ENCODE results near the gene FAM83D. TPM values are rescaled to one million over a fixed set of nuclear protein-coding genes. Genes with fewer than 3 reads are reported as not detected.
"Not testable (repeated sequence)": the region's sequence is repeated elsewhere in the genome, so short reads cannot be mapped to it uniquely, and the experiment has no call there.

The FAM83D gene
- polyA plus RNA-seq, 2 of the 4 experiments (the other 2 are of a cell fraction), result 57.1 to 58.3 TPM

DNA sequence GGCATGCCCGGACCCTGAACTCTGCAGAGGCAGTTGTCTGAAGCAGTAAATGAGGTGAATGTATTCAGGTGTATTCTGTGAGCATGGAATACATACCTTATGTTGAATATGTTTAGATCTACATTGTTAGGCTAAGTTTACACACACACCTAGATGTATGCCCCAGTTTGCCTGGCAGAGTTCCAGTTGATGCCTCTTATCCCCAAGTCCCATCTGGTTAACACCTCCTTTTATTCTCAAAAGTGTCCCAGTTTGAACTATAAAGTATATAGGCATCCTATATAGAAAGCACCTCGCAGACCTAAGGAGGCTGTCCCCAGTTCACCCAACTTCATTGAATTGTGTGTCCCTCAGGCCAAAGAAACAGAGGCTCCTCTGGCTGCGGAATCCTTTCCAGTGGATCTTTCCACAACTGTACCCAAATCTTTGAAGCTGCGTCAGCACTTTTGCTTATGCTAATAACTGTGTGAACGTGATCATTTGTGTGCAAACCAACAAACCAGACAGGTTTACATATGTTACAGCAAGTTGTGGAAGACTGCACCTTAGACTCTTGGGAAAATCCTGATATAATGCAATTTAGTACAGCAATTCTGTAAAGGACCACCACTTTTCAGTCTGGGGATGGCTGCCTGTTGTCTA, 31.1 kb downstream of the FAM83D start:
- H3K27ac ChIP-seq, result no peak overlapping the region
- DNase-seq (ENCODE audit: low read depth in 1 of 2, low spot score in 1 of 2), result no peak
- 92% methylated on average over 5 of the region's 5 CpGs for WGBS (ENCODE audit: missing lambda C conversion rate)
- H3K4me1 ChIP-seq, result peaks cover 6% of the 10 kb centered on the region; the same call in 2 of the 3 replicates
- no peak for FAIRE-seq
- CTCF ChIA-PET, result no interaction called here
- TF ChIP-seq MAFK (IDR thresholded peaks at IDR 0.05; ENCODE audit: partially characterized antibody) (peak; percentile 80), CHD4 (IDR thresholded peaks at IDR 0.05; ENCODE audit: borderline replicate concordance) (no peak)
- H3K4me2 ChIP-seq, result no peak overlapping the region
- H3K4me3 ChIP-seq, result no peak overlapping the region
- ATAC-seq, result no peak
- POLR2A ChIA-PET, result no interaction called here
- no peaks in the 10 kb centered on the region for H3K9me3 ChIP-seq

DNA sequence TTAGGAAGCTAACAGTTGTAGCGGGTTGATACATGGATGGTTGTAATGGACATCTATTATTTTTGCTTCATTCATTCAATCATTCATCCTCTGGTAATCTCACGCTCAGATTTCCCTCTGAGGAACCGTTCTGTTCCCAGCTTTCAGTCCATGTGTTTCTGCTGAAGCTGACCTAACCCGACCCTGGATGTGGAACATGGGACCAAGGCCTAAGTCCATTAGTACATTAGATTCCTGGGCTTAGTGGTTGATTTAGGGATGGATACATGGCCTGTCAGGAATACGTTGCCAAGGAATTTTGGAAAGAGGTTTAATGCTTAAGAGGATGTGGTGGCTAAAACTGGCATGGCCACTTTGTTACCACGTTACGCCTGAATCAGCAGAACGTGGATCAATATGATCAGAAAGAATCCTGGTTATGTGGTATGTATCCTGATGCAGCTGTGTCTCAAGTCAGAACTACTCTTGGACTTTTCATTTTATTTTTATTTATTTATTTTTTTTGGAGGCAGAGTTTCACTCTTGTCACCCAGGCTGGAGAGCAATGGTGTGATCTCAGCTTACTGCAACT, 31.8 kb downstream of the FAM83D start:
- no peak overlapping the region for H3K4me2 ChIP-seq
- no peaks in the 10 kb centered on the region for H3K9me3 ChIP-seq
- WGBS (ENCODE audit: missing lambda C conversion rate), result 85% methylated on average over 8 of the region's 8 CpGs
- H3K4me3 ChIP-seq, result no peak overlapping the region
- H3K4me1 ChIP-seq, result peaks cover 7% of the 10 kb centered on the region; the same call in 2 of the 3 replicates
- no peak for ATAC-seq
- FAIRE-seq, result no peak
- POLR2A ChIA-PET, result no interaction called here
- H3K27ac ChIP-seq, result no peak overlapping the region
- CTCF ChIA-PET, result interaction anchor here (1.9 kb wide), 1 partner anchor 31 kb away, joined by 4 read pairs; the partner anchor contains the start of gene FAM83D
- no peak for DNase-seq (ENCODE audit: low read depth in 1 of 2, low spot score in 1 of 2)
- TF ChIP-seq, protein P1, sequence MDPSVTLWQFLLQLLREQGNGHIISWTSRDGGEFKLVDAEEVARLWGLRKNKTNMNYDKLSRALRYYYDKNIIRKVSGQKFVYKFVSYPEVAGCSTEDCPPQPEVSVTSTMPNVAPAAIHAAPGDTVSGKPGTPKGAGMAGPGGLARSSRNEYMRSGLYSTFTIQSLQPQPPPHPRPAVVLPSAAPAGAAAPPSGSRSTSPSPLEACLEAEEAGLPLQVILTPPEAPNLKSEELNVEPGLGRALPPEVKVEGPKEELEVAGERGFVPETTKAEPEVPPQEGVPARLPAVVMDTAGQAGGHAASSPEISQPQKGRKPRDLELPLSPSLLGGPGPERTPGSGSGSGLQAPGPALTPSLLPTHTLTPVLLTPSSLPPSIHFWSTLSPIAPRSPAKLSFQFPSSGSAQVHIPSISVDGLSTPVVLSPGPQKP (IDR thresholded peaks at IDR 0.05; ENCODE audit: low read depth, low read length), result no peak
- no peak for TF ChIP-seq NPAS2 (CRISPR knock-in tag; IDR thresholded peaks at IDR 0.05; ENCODE audit: borderline replicate concordance)

DNA sequence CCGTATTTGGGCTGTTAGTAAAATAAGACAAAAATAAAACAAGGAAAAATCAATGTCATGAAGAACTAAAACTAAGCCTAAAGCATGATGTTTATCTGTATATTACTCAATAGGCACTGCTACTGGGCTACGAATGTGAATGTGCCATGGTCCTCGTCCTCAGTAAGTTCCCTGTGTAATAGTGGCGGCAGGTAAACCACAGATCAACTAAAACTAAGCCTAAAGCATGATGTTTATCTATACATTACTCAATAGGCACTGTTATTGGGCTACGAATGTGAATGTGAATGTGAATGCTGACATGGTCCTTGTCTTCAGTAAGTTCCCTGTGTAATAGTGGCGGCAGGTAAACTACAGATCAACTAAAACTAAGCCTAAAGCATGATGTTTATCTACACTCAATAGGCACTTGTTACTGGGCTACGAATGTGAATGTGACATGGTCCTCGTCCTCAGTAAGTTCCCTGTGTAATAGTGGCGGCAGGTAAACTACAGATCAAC, 34.0 kb downstream of the FAM83D start:
- ATAC-seq; DNase-seq (ENCODE audit: low read depth in 1 of 2, low spot score in 1 of 2); H3K27ac ChIP-seq; FAIRE-seq; H3K4me2 ChIP-seq; H3K4me3 ChIP-seq; POLR2A ChIA-PET; H3K9me3 ChIP-seq: not testable (repeated sequence)
- WGBS (ENCODE audit: missing lambda C conversion rate), result 88% methylated on average over 9 of the region's 9 CpGs
- CTCF ChIA-PET, result interaction anchor here (0.6 to 2.8 kb wide), 2 partner anchors 10 to 49 kb away, joined by 3 to 16 read pairs; no protein-coding TSS in a partner anchor
- peaks cover 15% of the 10 kb centered on the region; the same call in 2 of the 3 replicates for H3K4me1 ChIP-seq

DNA sequence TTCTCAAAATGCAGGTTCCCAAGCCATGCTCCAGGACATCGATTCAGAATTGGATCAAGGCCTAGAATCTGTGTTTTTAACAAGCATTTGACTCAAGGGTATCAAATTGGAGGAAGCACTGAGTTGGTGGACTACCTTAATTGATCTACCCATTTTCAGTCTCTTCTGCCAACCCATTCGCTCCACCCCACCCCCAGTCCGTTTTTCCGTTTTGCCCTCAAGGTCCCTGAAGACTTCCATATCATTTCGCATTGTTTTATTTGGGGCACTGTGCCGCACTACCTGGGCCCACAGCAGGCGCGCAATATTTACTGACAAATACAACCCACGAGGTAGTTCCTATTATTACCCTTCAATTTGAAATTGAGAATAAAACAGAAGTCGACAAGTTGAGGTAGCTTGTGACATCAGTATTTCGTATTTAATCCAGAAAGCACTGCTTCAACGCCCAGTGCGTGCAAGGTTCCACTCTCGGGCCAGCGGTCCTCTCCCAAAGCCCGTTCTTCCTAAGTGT, 35.4 kb downstream of the FAM83D start:
- CTCF ChIA-PET, result interaction anchor here (0.8 to 5.5 kb wide), 9 partner anchors 11 to 94 kb away, joined by 3 to 26 read pairs (median 3); partner anchors contain the start of gene FAM83D
- Histone ChIP-seq H3K9me3 (no peaks in the 10 kb centered on the region), H3K4me1 (peaks cover 15% of the 10 kb centered on the region; the same call in 2 of the 3 replicates), H3K4me3 (peak overlapping the region; percentile 95), H3K4me2 (peak overlapping the region; percentile 96), H3K27ac (peak overlapping the region; percentile 79 to 85)
- FAIRE-seq (no peak), DNase-seq (ENCODE audit: low read depth in 1 of 2, low spot score in 1 of 2) (peak; percentile 12 to 17), ATAC-seq (peak in 1 of 2 experiments; percentile 5; a peak in 3 of 6 replicates)
- POLR2A ChIA-PET, result interaction anchor here (0.9 to 2.7 kb wide), 6 partner anchors 9 to 135 kb away, joined by 3 to 34 read pairs (median 4); partner anchors contain the start of gene FAM83D
- 12% methylated on average over 16 of the region's 16 CpGs for WGBS (ENCODE audit: missing lambda C conversion rate)
- TF ChIP-seq, protein P2, sequence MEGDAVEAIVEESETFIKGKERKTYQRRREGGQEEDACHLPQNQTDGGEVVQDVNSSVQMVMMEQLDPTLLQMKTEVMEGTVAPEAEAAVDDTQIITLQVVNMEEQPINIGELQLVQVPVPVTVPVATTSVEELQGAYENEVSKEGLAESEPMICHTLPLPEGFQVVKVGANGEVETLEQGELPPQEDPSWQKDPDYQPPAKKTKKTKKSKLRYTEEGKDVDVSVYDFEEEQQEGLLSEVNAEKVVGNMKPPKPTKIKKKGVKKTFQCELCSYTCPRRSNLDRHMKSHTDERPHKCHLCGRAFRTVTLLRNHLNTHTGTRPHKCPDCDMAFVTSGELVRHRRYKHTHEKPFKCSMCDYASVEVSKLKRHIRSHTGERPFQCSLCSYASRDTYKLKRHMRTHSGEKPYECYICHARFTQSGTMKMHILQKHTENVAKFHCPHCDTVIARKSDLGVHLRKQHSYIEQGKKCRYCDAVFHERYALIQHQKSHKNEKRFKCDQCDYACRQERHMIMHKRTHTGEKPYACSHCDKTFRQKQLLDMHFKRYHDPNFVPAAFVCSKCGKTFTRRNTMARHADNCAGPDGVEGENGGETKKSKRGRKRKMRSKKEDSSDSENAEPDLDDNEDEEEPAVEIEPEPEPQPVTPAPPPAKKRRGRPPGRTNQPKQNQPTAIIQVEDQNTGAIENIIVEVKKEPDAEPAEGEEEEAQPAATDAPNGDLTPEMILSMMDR (IDR thresholded peaks at IDR 0.05), result no peak
- TF ChIP-seq RFX5 (IDR thresholded peaks at IDR 0.05) (no peak), HOXA7 (CRISPR knock-in tag; IDR thresholded peaks at IDR 0.05) (0 out of 2 replicates have a peak, but pooled peaks have one; percentile 22), HEYL (CRISPR knock-in tag; IDR thresholded peaks at IDR 0.05) (0 out of 2 replicates have a peak, but pooled peaks have one; percentile 58), PHF8 (IDR thresholded peaks at IDR 0.05; ENCODE audit: borderline replicate concordance, low read depth) (peak; percentile 37), HOXB13 (CRISPR knock-in tag; IDR thresholded peaks at IDR 0.05; ENCODE audit: low read depth) (0 out of 2 replicates have a peak, but pooled peaks have one; percentile 15)
